Fibroblast of gingiva (primary cell): Measurements from ENCODE around the gene UBALD2.
"Not testable (repeated sequence)": the region's sequence is repeated elsewhere in the genome, so short reads cannot be mapped to it uniquely, and the experiment has no call there.

Experiments used
- DNase-seq: peaks from one replicate; pipeline ENCODE4 v3.0.0-alpha.2; 2011; ENCODE audit warnings: low read depth

Gene UBALD2

GRCh38 chr17:76265624-76266243, 586 bp downstream of the UBALD2 start:
- DNase-seq = peak; percentile 62

- DNase-seq = peak; percentile 47
Observed at GRCh38 chr17:76266244-76266938, 1.2 kb downstream of the UBALD2 start.

- no peak for DNase-seq
Observed at GRCh38 chr17:76267051-76267576, 2.0 kb downstream of the UBALD2 start.

GRCh38 chr17:76267581-76268001, 2.4 kb downstream of the UBALD2 start:
- DNase-seq = not testable (repeated sequence)

- DNase-seq = peak; percentile 81
Observed at GRCh38 chr17:76268015-76268749, 3.0 kb downstream of the UBALD2 start.

- no peak for DNase-seq
Observed at GRCh38 chr17:76268991-76269981, 4.1 kb downstream of the UBALD2 start.

GRCh38 chr17:76270127-76270592, 5.0 kb downstream of the UBALD2 start:
- no peak for DNase-seq

- DNase-seq = no peak
Observed at GRCh38 chr17:76270770-76271668, 5.9 kb downstream of the UBALD2 start.

- no peak for DNase-seq
Observed at GRCh38 chr17:76271669-76272540, 6.8 kb downstream of the UBALD2 start.

GRCh38 chr17:76272541-76273444, 7.6 kb downstream of the UBALD2 start:
- DNase-seq = no peak

GRCh38 chr17:76273445-76274111, 8.4 kb downstream of the UBALD2 start:
- no peak for DNase-seq

- DNase-seq = no peak
Observed at GRCh38 chr17:76274112-76274956, 9.2 kb downstream of the UBALD2 start.

GRCh38 chr17:76275382-76276068, 10.4 kb downstream of the UBALD2 start:
- DNase-seq = no peak

- no peak for DNase-seq
Observed at GRCh38 chr17:76276069-76276431, 10.9 kb downstream of the UBALD2 start.

GRCh38 chr17:76276461-76277299, 11.5 kb downstream of the UBALD2 start:
- peak; percentile 66 for DNase-seq
